Sigmoid colon (tissue), 4 donors: ENCODE measurements around the gene ARHGAP5.

ENCODE experiments used
- CTCF ChIP-seq, 4 experiments: fragments of 450-650 bp in 3 of 4; fragments of 200-600 bp in 1 of 4; IDR thresholded peaks; one replicate each; pipeline ENCODE4 v1.5.1; 2016 to 2019; ENCODE audit warnings: antibody characterized with exemption in 4 of 4, mild to moderate bottlenecking in 3 of 4, moderate library complexity in 2 of 4
- POLR2A ChIP-seq, 2 donors: fragments of 450-650 bp; IDR thresholded peaks; one replicate each; pipeline ENCODE4 v1.6.1; 2016; ENCODE audit warnings: antibody characterized with exemption in 2 of 2, mild to moderate bottlenecking in 2 of 2, moderate library complexity in 2 of 2
- POLR2AphosphoS5 ChIP-seq, 4 donors: sonication (generic); formaldehyde crosslinking; IDR thresholded peaks; one replicate each; pipeline ENCODE4 v1.6.1; 2017; ENCODE audit warnings: antibody characterized with exemption in 4 of 4

- peak; percentile 74 to 81 for TF ChIP-seq POLR2A (IDR thresholded peaks at IDR 0.05)
- TF ChIP-seq POLR2AphosphoS5 (IDR thresholded peaks at IDR 0.05) = peak; percentile 85 to 91 (median 90)
- TF ChIP-seq CTCF (IDR thresholded peaks at IDR 0.05) = no peak
Measured at GRCh38 chr14:32076278-32077080, 625 bp upstream of the ARHGAP5 start.
